Left ventricle myocardium superior (tissue), 1 donor: Measurements from ENCODE around the gene ATP2B2. TPM values are rescaled to one million over a fixed set of nuclear protein-coding genes. Genes with fewer than 3 reads are reported as not detected.

ENCODE experiments used
- ATAC-seq: fragments of 200-7000 bp; cut with Tn5 transposase; one replicate; pipeline ENCODE4 v1.9.1; 2020; ENCODE audit warnings: mild to moderate bottlenecking, moderate library complexity
- DNase-seq: peaks from one replicate; pipeline ENCODE4 v3.0.0-alpha.2; 2020
- intact Hi-C: fragments of 100-400 bp; cut with micrococcal nuclease; formaldehyde crosslinking; loops from one replicate; pipeline ENCODE4 v1.11.0; 2022
- total RNA-seq: library from RNA; stranded (reverse); fragmentation: NEBNext Ultra II Directional; extraction: Animal tissue kit (Norgen Biotek cat#: 25700); gene quantifications from one replicate; pipeline ENCODE4 v1.2.1, GENCODE V29; 2021
- donor health status: DM: no; HTN: yes; CAD: no; lungs with severe emphysema.

ATP2B2 gene
- total RNA-seq, 1 donor from 2014 or later, result not detected

- DNase-seq (no peak), ATAC-seq (no peak)
- intact Hi-C loops, result no loop called here
Observed at GRCh38 chr3:10532939-10533736, 27.8 kb upstream of the ATP2B2 start.

GRCh38 chr3:10531031-10531430, 25.6 kb upstream of the ATP2B2 start:
- DNase-seq (no peak), ATAC-seq (no peak)
- intact Hi-C loops, result no loop called here

- intact Hi-C loops, result no loop called here
- DNase-seq (no peak), ATAC-seq (no peak)
Observed at GRCh38 chr3:10530241-10530640, 24.9 kb upstream of the ATP2B2 start.

GRCh38 chr3:10529809-10530208, 24.4 kb upstream of the ATP2B2 start:
- intact Hi-C loops, result no loop called here
- ATAC-seq (no peak), DNase-seq (no peak)

- intact Hi-C loops, result no loop called here
- ATAC-seq (no peak), DNase-seq (no peak)
Observed at GRCh38 chr3:10528046-10528445, 22.7 kb upstream of the ATP2B2 start.

GRCh38 chr3:10527295-10528001, 22.1 kb upstream of the ATP2B2 start:
- ATAC-seq (no peak), DNase-seq (no peak)
- intact Hi-C loops, result no loop called here

GRCh38 chr3:10526366-10526765, 21.0 kb upstream of the ATP2B2 start:
- ATAC-seq (no peak), DNase-seq (no peak)
- intact Hi-C loops, result no loop called here

- intact Hi-C loops, result no loop called here
- DNase-seq (no peak), ATAC-seq (no peak)
Observed at GRCh38 chr3:10524799-10525301, 19.5 kb upstream of the ATP2B2 start.

- no peak for DNase-seq
Observed at GRCh38 chr3:10524270-10524669, 18.9 kb upstream of the ATP2B2 start.

GRCh38 chr3:10523561-10523960, 18.2 kb upstream of the ATP2B2 start:
- intact Hi-C loops, result no loop called here
- DNase-seq (no peak), ATAC-seq (no peak)

More at GRCh38 chr3:10524270-10524669, 18.9 kb upstream of the ATP2B2 start:
- intact Hi-C loops, result no loop called here
- no peak for ATAC-seq

- intact Hi-C loops, result no loop called here
- DNase-seq, result no peak
- no peak for ATAC-seq
Observed at GRCh38 chr3:10522646-10523303, 17.4 kb upstream of the ATP2B2 start.

- no peak for ATAC-seq
- intact Hi-C loops, result no loop called here
- no peak for DNase-seq
Observed at GRCh38 chr3:10521772-10522441, 16.5 kb upstream of the ATP2B2 start.

GRCh38 chr3:10520072-10520471, 14.7 kb upstream of the ATP2B2 start:
- intact Hi-C loops, result no loop called here
- no peak for ATAC-seq
- DNase-seq, result no peak

- DNase-seq (no peak), ATAC-seq (no peak)
- intact Hi-C loops, result no loop called here
Observed at GRCh38 chr3:10519236-10519635, 13.8 kb upstream of the ATP2B2 start.

GRCh38 chr3:10518506-10519150, 13.2 kb upstream of the ATP2B2 start:
- peak; percentile 56 for DNase-seq
- intact Hi-C loops, result no loop called here
- ATAC-seq, result peak; percentile 80

GRCh38 chr3:10517627-10518026, 12.2 kb upstream of the ATP2B2 start:
- ATAC-seq (peak; percentile 28), DNase-seq (no peak)
- intact Hi-C loops, result no loop called here

GRCh38 chr3:10516544-10517452, 11.4 kb upstream of the ATP2B2 start:
- ATAC-seq (peak; percentile 74), DNase-seq (no peak)

GRCh38 chr3:10515884-10516495, 10.6 kb upstream of the ATP2B2 start:
- no peak for ATAC-seq
- DNase-seq, result no peak
- intact Hi-C loops, result no loop called here

More at GRCh38 chr3:10516544-10517452, 11.4 kb upstream of the ATP2B2 start:
- intact Hi-C loops, result no loop called here
